Activated CD8-positive, alpha-beta T cell treated with anti-CD3 and anti-CD28 coated beads for 36 hours (primary cell): ENCODE results near the gene DOK5. TPM values are rescaled to one million over a fixed set of nuclear protein-coding genes. Genes with fewer than 3 reads are reported as not detected.

Experiments used
- ATAC-seq: fragments of 200-7000 bp; cut with Tn5 transposase; one replicate; pipeline ENCODE4 v1.10.0; 2021; ENCODE audit warnings: mild to moderate bottlenecking, moderate library complexity
- CTCF ChIA-PET: fragments of 350-600 bp; sonication (Branson Sonifier 250); formaldehyde crosslinking; loops from one replicate; lab custom pipeline; 2021; ENCODE audit warnings: antibody characterized with exemption; lab: Charles Lee
- POLR2A ChIA-PET: fragments of 350-600 bp; sonication (Branson Sonifier 250); formaldehyde crosslinking; loops from one replicate; lab custom pipeline; 2021; ENCODE audit warnings: antibody characterized with exemption; lab: Charles Lee
- DNase-seq: peaks from one replicate; pipeline ENCODE4 v3.0.0-alpha.2; 2020
- H3K27ac Mint-ChIP-seq: one replicate; pipeline ENCODE4 v1.8.0; 2021; ENCODE audit warnings: mild to moderate bottlenecking, mixed read lengths
- H3K27me3 Mint-ChIP-seq: one replicate; pipeline ENCODE4 v1.8.0; 2021; ENCODE audit warnings: mixed read lengths
- H3K36me3 Mint-ChIP-seq: one replicate; pipeline ENCODE4 v1.8.0; 2021; ENCODE audit warnings: low read depth, mixed read lengths
- H3K4me1 Mint-ChIP-seq: one replicate; pipeline ENCODE4 v1.8.0; 2021; ENCODE audit warnings: low read depth, mixed read lengths
- H3K4me3 Mint-ChIP-seq: one replicate; pipeline ENCODE4 v1.8.0; 2021; ENCODE audit warnings: mild to moderate bottlenecking, moderate library complexity, mixed read lengths
- H3K9me3 Mint-ChIP-seq: one replicate; pipeline ENCODE4 v1.8.0; 2021; ENCODE audit warnings: mixed read lengths
- CTCF ChIP-seq: fragments of 200-600 bp; IDR thresholded peaks from one replicate; pipeline ENCODE4 v1.8.0; 2022; ENCODE audit warnings: antibody characterized with exemption, mild to moderate bottlenecking
- intact Hi-C: fragments of 100-400 bp; cut with micrococcal nuclease; formaldehyde crosslinking; loops from one replicate; pipeline ENCODE4 v1.10.0; 2022
- total RNA-seq, 2 experiments: library from RNA; stranded (reverse); gene quantifications; one replicate each; pipeline ENCODE4 v1.2.3, GENCODE V29; 2021

The DOK5 gene
- total RNA-seq, 2 experiments from 2014 or later, result 1.3 to 1.4 TPM

- H3K36me3 Mint-ChIP-seq, result no peaks in the 10 kb centered on the region
These were observed 50.7 kb downstream of the DOK5 start for GRCh38 chr20:54525916-54526590.

GRCh38 chr20:54526801-54527200 is 51.4 kb downstream of the DOK5 start:
- Mint-ChIP-seq H3K27me3 (peaks cover 3% of the 10 kb centered on the region), H3K27ac (no peak overlapping the region), H3K4me3 (no peak overlapping the region), H3K9me3 (no peaks in the 10 kb centered on the region), H3K4me1 (no peaks in the 10 kb centered on the region), H3K36me3 (no peaks in the 10 kb centered on the region)
- POLR2A ChIA-PET, result no interaction called here
- no peak for TF ChIP-seq CTCF
- CTCF ChIA-PET, result no interaction called here
- intact Hi-C loops, result no loop called here
- ATAC-seq (no peak), DNase-seq (no peak)

More at GRCh38 chr20:54525916-54526590, 50.7 kb downstream of the DOK5 start:
- no peak for TF ChIP-seq CTCF
- H3K4me1 Mint-ChIP-seq, result no peaks in the 10 kb centered on the region
- H3K27ac Mint-ChIP-seq, result no peak overlapping the region
- DNase-seq, result no peak
- H3K4me3 Mint-ChIP-seq, result no peak overlapping the region
- intact Hi-C loops, result no loop called here
- no peaks in the 10 kb centered on the region for H3K9me3 Mint-ChIP-seq
- CTCF ChIA-PET, result no interaction called here
- POLR2A ChIA-PET, result no interaction called here
- H3K27me3 Mint-ChIP-seq, result peaks cover 3% of the 10 kb centered on the region
- ATAC-seq, result no peak

- ChIA-PET CTCF (no interaction called here), POLR2A (no interaction called here)
- intact Hi-C loops, result no loop called here
- no peak overlapping the region for H3K4me3 Mint-ChIP-seq
- peaks cover 4% of the 10 kb centered on the region for H3K27me3 Mint-ChIP-seq
- DNase-seq, result no peak
- ATAC-seq, result no peak
- no peaks in the 10 kb centered on the region for H3K36me3 Mint-ChIP-seq
- H3K4me1 Mint-ChIP-seq, result no peaks in the 10 kb centered on the region
- no peak for TF ChIP-seq CTCF
- H3K27ac Mint-ChIP-seq, result no peak overlapping the region
- peaks cover 3% of the 10 kb centered on the region for H3K9me3 Mint-ChIP-seq
These were observed 57.2 kb downstream of the DOK5 start for GRCh38 chr20:54532573-54532972.

- peaks cover 5% of the 10 kb centered on the region for H3K9me3 Mint-ChIP-seq
- ChIA-PET POLR2A (no interaction called here), CTCF (interaction anchor here (1.0 kb wide), 1 partner anchor 12 kb away, joined by 3 read pairs; no protein-coding TSS in a partner anchor)
- intact Hi-C loops, result no loop called here
- H3K4me3 Mint-ChIP-seq, result no peak overlapping the region
- no peak for TF ChIP-seq CTCF
- no peaks in the 10 kb centered on the region for H3K4me1 Mint-ChIP-seq
- H3K36me3 Mint-ChIP-seq, result no peaks in the 10 kb centered on the region
- ATAC-seq (no peak), DNase-seq (no peak)
- no peak overlapping the region for H3K27ac Mint-ChIP-seq
- H3K27me3 Mint-ChIP-seq, result peaks cover 4% of the 10 kb centered on the region
These were observed 58.7 kb downstream of the DOK5 start for GRCh38 chr20:54534101-54534500.

GRCh38 chr20:54535033-54535432 is 59.6 kb downstream of the DOK5 start:
- TF ChIP-seq CTCF, result no peak
- Mint-ChIP-seq H3K4me1 (no peaks in the 10 kb centered on the region), H3K9me3 (peaks cover 5% of the 10 kb centered on the region), H3K36me3 (no peaks in the 10 kb centered on the region), H3K27me3 (peaks cover 4% of the 10 kb centered on the region), H3K4me3 (no peak overlapping the region), H3K27ac (no peak overlapping the region)
- intact Hi-C loops, result no loop called here
- ChIA-PET CTCF (no interaction called here), POLR2A (no interaction called here)
- no peak for DNase-seq
- no peak for ATAC-seq
